Activated naive CD4-positive, alpha-beta T cell treated with anti-CD3 and anti-CD28 coated beads for 36 hours (primary cell): ENCODE data around the gene IQUB. TPM values are rescaled to one million over a fixed set of nuclear protein-coding genes. Genes with fewer than 3 reads are reported as not detected.
"Not testable (repeated sequence)": the region's sequence is repeated elsewhere in the genome, so short reads cannot be mapped to it uniquely, and the experiment has no call there.

Experiments
- CTCF ChIA-PET: fragments of 350-600 bp; sonication (Branson Sonifier 250); formaldehyde crosslinking; loops from one replicate; lab custom pipeline; 2021; ENCODE audit warnings: antibody characterized with exemption; lab: Charles Lee
- DNase-seq: peaks from one replicate; pipeline ENCODE4 v3.0.0-alpha.2; 2020
- H3K27ac Mint-ChIP-seq: one replicate; pipeline ENCODE4 v1.8.0; 2021; ENCODE audit warnings: mild to moderate bottlenecking, mixed read lengths
- H3K27me3 Mint-ChIP-seq: one replicate; pipeline ENCODE4 v1.8.0; 2021; ENCODE audit warnings: low read depth, mixed read lengths
- H3K36me3 Mint-ChIP-seq: one replicate; pipeline ENCODE4 v1.8.0; 2021; ENCODE audit warnings: low read depth, mixed read lengths
- H3K4me1 Mint-ChIP-seq: one replicate; pipeline ENCODE4 v1.8.0; 2021; ENCODE audit warnings: low read depth, mixed read lengths
- H3K4me3 Mint-ChIP-seq: one replicate; pipeline ENCODE4 v1.8.0; 2021; ENCODE audit warnings: mild to moderate bottlenecking, moderate library complexity, mixed read lengths
- H3K9me3 Mint-ChIP-seq: one replicate; pipeline ENCODE4 v1.8.0; 2021; ENCODE audit warnings: mixed read lengths
- intact Hi-C: fragments of 100-400 bp; cut with micrococcal nuclease; formaldehyde crosslinking; loops from one replicate; pipeline ENCODE4 v1.15.1; 2023
- total RNA-seq, 2 experiments: library from RNA; stranded (reverse); gene quantifications; one replicate each; pipeline ENCODE4 v1.2.3, GENCODE V29; 2021

Gene IQUB
- total RNA-seq, 2 experiments from 2014 or later = 0.07 TPM; not detected in 1

GRCh38 chr7:123432601-123433000 lies 101.8 kb downstream of the IQUB start:
- peaks cover 3% of the 10 kb centered on the region for H3K9me3 Mint-ChIP-seq

GRCh38 chr7:123431075-123431614 lies 103.2 kb downstream of the IQUB start:
- Mint-ChIP-seq H3K4me3 (no peak overlapping the region), H3K4me1 (no peaks in the 10 kb centered on the region), H3K36me3 (no peaks in the 10 kb centered on the region), H3K9me3 (peaks cover 3% of the 10 kb centered on the region), H3K27me3 (no peaks in the 10 kb centered on the region), H3K27ac (no peak overlapping the region)
- CTCF ChIA-PET = no interaction called here
- intact Hi-C loops = no loop called here
- DNase-seq = no peak

More at GRCh38 chr7:123432601-123433000, 101.8 kb downstream of the IQUB start:
- no peaks in the 10 kb centered on the region for H3K36me3 Mint-ChIP-seq
- intact Hi-C loops = no loop called here
- H3K4me1 Mint-ChIP-seq = no peaks in the 10 kb centered on the region
- no peak for DNase-seq
- H3K4me3 Mint-ChIP-seq = no peak overlapping the region
- CTCF ChIA-PET = no interaction called here
- no peak overlapping the region for H3K27ac Mint-ChIP-seq
- no peaks in the 10 kb centered on the region for H3K27me3 Mint-ChIP-seq

- Mint-ChIP-seq H3K27me3 (no peaks in the 10 kb centered on the region), H3K9me3 (peaks cover 12% of the 10 kb centered on the region), H3K36me3 (no peaks in the 10 kb centered on the region), H3K4me3 (no peak overlapping the region), H3K4me1 (no peaks in the 10 kb centered on the region), H3K27ac (no peak overlapping the region)
- intact Hi-C loops = no loop called here
- no peak for DNase-seq
- CTCF ChIA-PET = no interaction called here
Observed at GRCh38 chr7:123425246-123425645, 109.1 kb downstream of the IQUB start.

- peaks cover 12% of the 10 kb centered on the region for H3K9me3 Mint-ChIP-seq
- H3K4me1 Mint-ChIP-seq = no peaks in the 10 kb centered on the region
- no peak for DNase-seq
- no peaks in the 10 kb centered on the region for H3K36me3 Mint-ChIP-seq
- intact Hi-C loops = no loop called here
- no peaks in the 10 kb centered on the region for H3K27me3 Mint-ChIP-seq
- no peak overlapping the region for H3K27ac Mint-ChIP-seq
- no peak overlapping the region for H3K4me3 Mint-ChIP-seq
- CTCF ChIA-PET = no interaction called here
Observed at GRCh38 chr7:123424463-123424862, 109.9 kb downstream of the IQUB start.

- Mint-ChIP-seq H3K27ac (no peak overlapping the region), H3K27me3 (no peaks in the 10 kb centered on the region), H3K4me1 (no peaks in the 10 kb centered on the region), H3K9me3 (peaks cover 12% of the 10 kb centered on the region), H3K4me3 (no peak overlapping the region), H3K36me3 (no peaks in the 10 kb centered on the region)
- intact Hi-C loops = no loop called here
- CTCF ChIA-PET = no interaction called here
- DNase-seq = no peak
Observed at GRCh38 chr7:123423622-123424021, 110.8 kb downstream of the IQUB start.

GRCh38 chr7:123417580-123417979 lies 116.8 kb downstream of the IQUB start:
- H3K9me3 Mint-ChIP-seq = peaks cover 14% of the 10 kb centered on the region
- intact Hi-C loops = no loop called here
- CTCF ChIA-PET = no interaction called here
- H3K4me3 Mint-ChIP-seq = no peak overlapping the region
- H3K4me1 Mint-ChIP-seq = no peaks in the 10 kb centered on the region
- no peaks in the 10 kb centered on the region for H3K36me3 Mint-ChIP-seq
- no peak for DNase-seq
- H3K27ac Mint-ChIP-seq = no peak overlapping the region
- no peaks in the 10 kb centered on the region for H3K27me3 Mint-ChIP-seq

- DNase-seq = no peak
- H3K27me3 Mint-ChIP-seq = no peaks in the 10 kb centered on the region
- no peaks in the 10 kb centered on the region for H3K4me1 Mint-ChIP-seq
- H3K4me3 Mint-ChIP-seq = no peak overlapping the region
- peaks cover 12% of the 10 kb centered on the region for H3K9me3 Mint-ChIP-seq
- no peaks in the 10 kb centered on the region for H3K36me3 Mint-ChIP-seq
- CTCF ChIA-PET = no interaction called here
- H3K27ac Mint-ChIP-seq = no peak overlapping the region
- intact Hi-C loops = no loop called here
Observed at GRCh38 chr7:123415625-123416024, 118.8 kb downstream of the IQUB start.

- H3K27me3 Mint-ChIP-seq = no peaks in the 10 kb centered on the region
- DNase-seq = no peak
- no peaks in the 10 kb centered on the region for H3K4me1 Mint-ChIP-seq
- H3K36me3 Mint-ChIP-seq = no peaks in the 10 kb centered on the region
- no peak overlapping the region for H3K4me3 Mint-ChIP-seq
- no peak overlapping the region for H3K27ac Mint-ChIP-seq
- CTCF ChIA-PET = no interaction called here
- peaks cover 1% of the 10 kb centered on the region for H3K9me3 Mint-ChIP-seq
- intact Hi-C loops = loop anchor here (2.0 kb wide), 1 partner anchor 44 kb away; no protein-coding TSS in a partner anchor
Observed at GRCh38 chr7:123410273-123410904, 124.0 kb downstream of the IQUB start.

GRCh38 chr7:123407951-123408350 lies 126.4 kb downstream of the IQUB start:
- H3K4me1 Mint-ChIP-seq, intact Hi-C loops: not testable (repeated sequence)

More at GRCh38 chr7:123407951-123408350, 126.4 kb downstream of the IQUB start:
- H3K36me3 Mint-ChIP-seq, CTCF ChIA-PET, H3K27ac Mint-ChIP-seq, H3K9me3 Mint-ChIP-seq, H3K4me3 Mint-ChIP-seq, H3K27me3 Mint-ChIP-seq, DNase-seq: not testable (repeated sequence)

Other genes with a start within 250 kb of the IQUB start
- 10 to 100 TPM; 58.9 to 60.7 TPM for gene NDUFA5, start 23.2 kb upstream of the IQUB start, total RNA-seq
- not detected for gene ASB15, start 67.2 kb upstream of the IQUB start, total RNA-seq
- not detected for gene LMOD2, start 121.3 kb upstream of the IQUB start, total RNA-seq
- 1 to 10 TPM; 3.7 to 3.8 TPM for gene WASL, start 214.4 kb upstream of the IQUB start, total RNA-seq